HCT116 (cell line): ENCODE measurements around the gene ZNF441. TPM values are rescaled to one million over a fixed set of nuclear protein-coding genes. Genes with fewer than 3 reads are reported as not detected.

ENCODE experiments used
- ATAC-seq: fragments of 200-7000 bp; cut with Tn5 transposase; 2 replicates; pipeline ENCODE4 v1.9.1; 2020; ENCODE audit warnings: mild to moderate bottlenecking, moderate library complexity
- BruUV-seq: library from RNA; stranded (reverse); fragments of 400-500 nt; replicated peaks from 2 replicates; lab custom pipeline; 2021; lab: Mats Ljungman, UMichigan
- CTCF ChIA-PET: fragments of 300-600 bp; sonication (Branson Sonifier 250); formaldehyde crosslinking; loops from one replicate; lab custom pipeline; 2021; ENCODE audit warnings: antibody characterized with exemption; lab: Charles Lee
- POLR2A ChIA-PET: fragments of 300-600, 350-600 bp; sonication (Branson Sonifier 250); formaldehyde crosslinking; loops from one replicate; lab custom pipeline; 2021; ENCODE audit warnings: antibody characterized with exemption; lab: Charles Lee
- RAD21 ChIA-PET, 2 experiments: fragments of 300-600 bp; sonication (Branson Sonifier 250); formaldehyde crosslinking; loops; one replicate each; lab custom pipeline; 2023; ENCODE audit warnings: low total read pairs in 2 of 2; ENCODE audit not compliant: uncharacterized antibody in 2 of 2, unreplicated experiment in 2 of 2, low non-redundant PET in 1 of 2; lab: Charles Lee
- DNase-seq: peaks from one replicate; pipeline ENCODE4 v3.0.0-alpha.2; 2010; ENCODE audit warnings: low read depth, low spot score
- H2AFZ ChIP-seq: fragments of 200-600 bp; shearing (Covaris generic), sonication (generic); 2 replicates; pipeline ENCODE4 v1.6.1; 2017; ENCODE audit warnings: low read depth, mixed run types, mixed read lengths, antibody characterized with exemption, low read length; ENCODE audit not compliant: poor library complexity, severe bottlenecking
- H3K27ac ChIP-seq: 2 replicates; pipeline ENCODE4 v1.5.1; 2012; ENCODE audit warnings: low read depth, low read length
- H3K27me3 ChIP-seq: fragments of 200-600 bp; sonication (generic); 2 replicates; pipeline ENCODE4 v1.6.1; 2016; ENCODE audit warnings: mixed run types, low read length, mixed read lengths; ENCODE audit not compliant: insufficient read depth
- H3K36me3 ChIP-seq, 2 experiments: fragments of 200-500 bp in 1 of 2; fragments of 200-600 bp in 1 of 2; sonication (Bioruptor generic) in 1 of 2; sonication (generic) in 1 of 2; 2 replicates each; pipeline versions ENCODE4 v1.5.1 to v1.6.1; 2014 to 2016; ENCODE audit warnings: low read length in 2 of 2, inconsistent platforms in 1 of 2, mixed read lengths in 1 of 2, mixed run types in 1 of 2; ENCODE audit not compliant: insufficient read depth in 2 of 2, control insufficient read depth in 1 of 2
- H3K4me1 ChIP-seq, 2 experiments: fragments of 200-600 bp in 1 of 2; sonication (generic) in 1 of 2; 2 replicates each; pipeline versions ENCODE4 v1.5.1 to v1.6.1; 2012 to 2017; ENCODE audit warnings: low read length in 2 of 2, inconsistent platforms in 1 of 2, mild to moderate bottlenecking in 1 of 2, mixed read lengths in 1 of 2, mixed run types in 1 of 2, moderate library complexity in 1 of 2; ENCODE audit not compliant: insufficient read depth in 2 of 2, control insufficient read depth in 1 of 2
- H3K4me2 ChIP-seq: fragments of 200-600 bp; sonication (generic); 2 replicates; pipeline ENCODE4 v1.6.1; 2017; ENCODE audit warnings: mixed run types, low read length, mixed read lengths
- H3K4me3 ChIP-seq, 2 experiments: fragments of 200-600 bp in 1 of 2; sonication (generic) in 1 of 2; replicated peaks in 1 of 2; 2 replicates each; pipeline ENCODE4 v1.5.1; 2011 to 2016; ENCODE audit warnings: low read length in 2 of 2, control low read depth in 1 of 2, low read depth in 1 of 2, mild to moderate bottlenecking in 1 of 2, mixed read lengths in 1 of 2, mixed run types in 1 of 2
- H3K79me2 ChIP-seq: fragments of 200-600 bp; sonication (generic); 2 replicates; pipeline ENCODE4 v1.6.1; 2017; ENCODE audit warnings: mild to moderate bottlenecking, mixed run types, low read length, moderate library complexity, mixed read lengths; ENCODE audit not compliant: insufficient read depth
- H3K9ac ChIP-seq: fragments of 200-600 bp; sonication (generic); 2 replicates; pipeline ENCODE4 v1.6.1; 2016; ENCODE audit warnings: low read length, mixed read lengths
- H3K9me2 ChIP-seq: fragments of 200-600 bp; sonication (generic), shearing (Covaris generic); 2 replicates; pipeline ENCODE4 v1.6.1; 2017; ENCODE audit warnings: mixed run types, mild to moderate bottlenecking, moderate library complexity; ENCODE audit not compliant: insufficient read depth
- H3K9me3 ChIP-seq, 2 experiments: fragments of 200-500 bp in 1 of 2; fragments of 200-600 bp in 1 of 2; sonication (Bioruptor generic) in 1 of 2; sonication (generic) in 1 of 2; 2 replicates each; pipeline ENCODE4 v1.6.1; 2014 to 2017; ENCODE audit warnings: low read length in 2 of 2, mixed read lengths in 2 of 2, inconsistent platforms in 1 of 2, low read depth in 1 of 2, mild to moderate bottlenecking in 1 of 2, mixed run types in 1 of 2, moderate library complexity in 1 of 2; ENCODE audit not compliant: control insufficient read depth in 1 of 2, insufficient read depth in 1 of 2
- H4K20me1 ChIP-seq: fragments of 200-600 bp; sonication (generic), shearing (Covaris generic); 2 replicates; pipeline ENCODE4 v1.6.1; 2017; ENCODE audit warnings: mixed run types, mild to moderate bottlenecking, moderate library complexity; ENCODE audit not compliant: insufficient read depth
- CBX3 ChIP-seq: IDR thresholded peaks from 2 replicates; pipeline ENCODE4 v1.6.1; 2012; ENCODE audit warnings: low read depth
- CEBPB ChIP-seq: IDR thresholded peaks from 2 replicates; pipeline ENCODE4 v1.6.1; 2012; ENCODE audit warnings: low read depth
- CTCF ChIP-seq, 3 experiments: fragments of 200-600 bp in 1 of 3; sonication (generic) in 1 of 3; IDR thresholded peaks in 2 of 3; conservative IDR thresholded peaks in 1 of 3; 2 replicates each; pipeline ENCODE4 v1.5.1; 2012 to 2017; ENCODE audit warnings: low read depth in 2 of 3, low read length in 2 of 3, antibody characterized with exemption in 1 of 3, borderline replicate concordance in 1 of 3, control low read depth in 1 of 3, mild to moderate bottlenecking in 1 of 3, mixed read lengths in 1 of 3, mixed run types in 1 of 3, moderate library complexity in 1 of 3; ENCODE audit not compliant: insufficient read depth in 1 of 3
- FOSL1 ChIP-seq: IDR thresholded peaks from 2 replicates; pipeline ENCODE4 v1.6.1; 2012; ENCODE audit warnings: low read depth
- POLR2AphosphoS5 ChIP-seq: IDR thresholded peaks from 2 replicates; pipeline ENCODE4 v1.6.1; 2011; ENCODE audit warnings: mild to moderate bottlenecking, low read depth, low read length, moderate library complexity
- REST ChIP-seq: IDR thresholded peaks from 2 replicates; pipeline ENCODE4 v1.6.1; 2012; ENCODE audit warnings: low read depth
- SP1 ChIP-seq: IDR thresholded peaks from 2 replicates; pipeline ENCODE4 v1.6.1; 2012; ENCODE audit warnings: low read depth
- ZBTB33 ChIP-seq: IDR thresholded peaks from 2 replicates; pipeline ENCODE4 v1.6.1; 2011; ENCODE audit warnings: mild to moderate bottlenecking, low read length, moderate library complexity; ENCODE audit not compliant: insufficient replicate concordance; ENCODE audit errors: extremely low read depth
- intact Hi-C: fragments of 100-400 bp; cut with micrococcal nuclease; formaldehyde crosslinking; loops from 2 replicates; pipeline ENCODE4 v1.10.0; 2022
- total RNA-seq: library from RNA; stranded (reverse); gene quantifications from one replicate; pipeline ENCODE4 v1.2.1, GENCODE V29; 2021; ENCODE audit not compliant: unreplicated experiment

Gene ZNF441
- total RNA-seq, 1 experiment from 2014 or later = 1.1 TPM

- TF ChIP-seq REST (no peak), SP1 (no peak)
Observed at GRCh38 chr19:11784356-11784755, 17.6 kb downstream of the ZNF441 start (continued).

- H2AFZ ChIP-seq = no peak overlapping the region
- no peaks in the 10 kb centered on the region for H3K79me2 ChIP-seq
- H3K27me3 ChIP-seq = no peaks in the 10 kb centered on the region
- TF ChIP-seq ZBTB33 (no peak), FOSL1 (no peak), CEBPB (no peak), SP1 (no peak), CTCF (IDR thresholded peaks at IDR 0.05 in 2 of 3, conservative IDR thresholded peaks at IDR 0.05 in 1 of 3; ENCODE audit: borderline replicate concordance in 1 of 3, insufficient read depth in 1 of 3, low read depth in 2 of 3, low read length in 2 of 3) (no peak), POLR2AphosphoS5 (no peak), CBX3 (no peak)
- peaks cover under 1 to 19% of the 10 kb centered on the region in 2 experiments; a peak in 3 of 4 replicates for H3K9me3 ChIP-seq
- no peaks in the 10 kb centered on the region for H3K36me3 ChIP-seq
- no peak overlapping the region for H3K27ac ChIP-seq
- intact Hi-C loops = no loop called here
- no peaks in the 10 kb centered on the region for H3K9me2 ChIP-seq
- ATAC-seq = no peak
- POLR2A ChIA-PET = no interaction called here
- no peak overlapping the region for H3K9ac ChIP-seq
- no peaks in the 10 kb centered on the region for H3K4me1 ChIP-seq
- RAD21 ChIA-PET = no interaction called here
- no peak overlapping the region for H3K4me3 ChIP-seq
- DNase-seq = no peak
- CTCF ChIA-PET = no interaction called here
- no peak overlapping the region for H3K4me2 ChIP-seq
- no peaks in the 10 kb centered on the region for H4K20me1 ChIP-seq
- no TSS peak for BruUV-seq
Observed at GRCh38 chr19:11787536-11787935, 20.7 kb downstream of the ZNF441 start.
